ENCODE data around the gene ATP5MC2. TPM values are rescaled to one million over a fixed set of nuclear protein-coding genes. Genes with fewer than 3 reads are reported as not detected.

The ATP5MC2 gene
- 390 and 448 TPM in 2 replicates for total RNA-seq (2014; rRNA removed; shearing (Covaris generic))

DNA sequence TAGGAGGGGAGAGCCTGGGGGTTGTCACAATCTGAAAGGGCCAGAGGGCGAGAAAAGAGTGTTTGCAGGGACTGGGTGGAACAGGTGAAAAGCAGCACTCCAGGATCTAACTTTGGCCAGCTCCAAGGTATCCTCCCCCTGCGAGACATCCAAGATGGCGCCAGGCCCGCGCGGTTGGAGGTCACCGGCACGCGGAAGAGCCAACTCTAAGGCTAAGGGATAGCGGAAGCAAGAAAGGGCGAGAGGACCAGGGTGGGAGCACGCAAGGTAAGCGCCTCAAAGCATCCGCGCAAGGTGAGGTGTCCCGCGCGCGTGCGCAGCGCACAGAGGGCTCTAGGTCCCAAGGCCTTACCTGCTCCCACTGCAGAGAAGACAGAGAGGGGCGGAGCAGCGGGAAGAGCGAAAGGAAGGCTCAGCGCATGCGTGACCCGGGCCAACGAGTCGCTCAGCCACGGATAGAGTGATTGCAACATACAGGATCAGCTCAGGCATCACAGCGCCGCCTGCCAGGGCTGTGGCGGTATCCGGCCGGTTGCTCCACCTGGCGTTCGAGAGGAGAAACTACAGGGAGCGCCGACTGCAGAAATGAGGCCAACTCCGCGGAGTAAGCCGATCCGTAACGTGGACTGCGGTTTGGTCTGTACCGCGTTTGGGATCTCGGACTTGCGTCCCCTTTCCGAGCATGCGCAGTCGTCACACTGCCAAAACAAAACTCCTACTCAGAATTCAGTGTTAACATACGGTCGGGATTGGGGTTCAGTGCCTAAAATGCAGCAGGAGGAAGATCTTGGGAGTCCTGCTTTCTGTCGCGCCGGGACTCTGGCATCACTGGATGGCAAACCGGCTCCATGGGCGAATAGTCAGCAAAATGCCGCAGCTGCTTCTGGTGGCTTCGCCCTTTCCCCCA, at the start of gene ATP5MC2:
TSS of gene ATP5MC2 (minus strand) at position 383 of the 907 bp plus-strand sequence. CDS start 3,469 bp downstream, outside the sequence.

GRCh38 chr12:53625946-53626701, 49.8 kb downstream of the ATP5MC2 start, which contains the start of gene ATF7:
TSS of gene ATF7 (minus strand) at chr12:53626382. CDS start at chr12:53601000, 25,382 bp downstream.

Other genes starting within 250 kb of the ATP5MC2 start
- gene PRR13, start 234.3 kb downstream of the ATP5MC2 start, total RNA-seq (2014; rRNA removed; shearing (Covaris generic)): 39.5 and 44.1 TPM in 2 replicates
- 215 and 216 TPM in 2 replicates for gene PCBP2, start 224.0 kb downstream of the ATP5MC2 start, total RNA-seq (2014; rRNA removed; shearing (Covaris generic))
- 28.9 and 31.1 TPM in 2 replicates for gene MAP3K12, start 176.6 kb downstream of the ATP5MC2 start, total RNA-seq (2014; rRNA removed; shearing (Covaris generic))
- 56.9 and 68.1 TPM in 2 replicates for gene TARBP2, start 174.8 kb downstream of the ATP5MC2 start, total RNA-seq (2014; rRNA removed; shearing (Covaris generic))
- not detected in 2 replicates for gene NPFF, start 168.6 kb downstream of the ATP5MC2 start, total RNA-seq (2014; rRNA removed; shearing (Covaris generic))
- 7.8 and 12.2 TPM in 2 replicates for gene ATF7, start 49.7 kb downstream of the ATP5MC2 start, total RNA-seq (2014; rRNA removed; shearing (Covaris generic))
- gene CALCOCO1, start 51.4 kb upstream of the ATP5MC2 start, total RNA-seq (2014; rRNA removed; shearing (Covaris generic)): 43.5 and 47.8 TPM in 2 replicates
- gene CISTR, start 75.9 kb upstream of the ATP5MC2 start, total RNA-seq (2014; rRNA removed; shearing (Covaris generic)): not detected in 2 replicates

All from A375 (cell line).